G401 (cell line): ENCODE data around the gene NOX4. TPM values are rescaled to one million over a fixed set of nuclear protein-coding genes. Genes with fewer than 3 reads are reported as not detected.
"Not testable (repeated sequence)": the region's sequence is repeated elsewhere in the genome, so short reads cannot be mapped to it uniquely, and the experiment has no call there.

Experiments used
- DNase-seq: peaks from one replicate; pipeline ENCODE4 v3.0.0-alpha.2; 2015; ENCODE audit warnings: low spot score
- in situ Hi-C: cut with HindIII; loops from 2 replicates; pipeline ENCODE4 v1.10.0; 2016; ENCODE audit warnings: low sequenced_read_pairs, mixed read lengths
- total RNA-seq: library from RNA; depleted of rRNA; stranded (reverse); fragments of >200 nt; shearing (Covaris generic); gene quantifications from 2 replicates; pipeline ENCODE4 v1.2.3, GENCODE V29; 2014

The NOX4 gene
- total RNA-seq, 1 experiment from 2014 or later = not detected

- in situ Hi-C loops = no loop called here
- no peak for DNase-seq
Observed at GRCh38 chr11:89477175-89477574, 14.0 kb downstream of the NOX4 start.

- in situ Hi-C loops = no loop called here
- no peak for DNase-seq
Observed at GRCh38 chr11:89463266-89463780, 27.9 kb downstream of the NOX4 start.

GRCh38 chr11:89458716-89459115 is 32.5 kb downstream of the NOX4 start:
- in situ Hi-C loops = no loop called here
- DNase-seq = no peak

- in situ Hi-C loops = no loop called here
- no peak for DNase-seq
Observed at GRCh38 chr11:89457190-89457589, 34.0 kb downstream of the NOX4 start.

GRCh38 chr11:89456681-89457080 is 34.5 kb downstream of the NOX4 start:
- DNase-seq = no peak
- in situ Hi-C loops = no loop called here

GRCh38 chr11:89452780-89453179 is 38.4 kb downstream of the NOX4 start:
- no peak for DNase-seq
- in situ Hi-C loops = no loop called here

GRCh38 chr11:89447845-89448244 is 43.3 kb downstream of the NOX4 start:
- DNase-seq = no peak
- in situ Hi-C loops = no loop called here

GRCh38 chr11:89443361-89444322 is 47.5 kb downstream of the NOX4 start:
- DNase-seq = no peak
- in situ Hi-C loops = no loop called here

- DNase-seq = no peak
- in situ Hi-C loops = no loop called here
Observed at GRCh38 chr11:89442801-89443200, 48.4 kb downstream of the NOX4 start.

- DNase-seq = no peak
- in situ Hi-C loops = no loop called here
Observed at GRCh38 chr11:89441606-89442005, 49.6 kb downstream of the NOX4 start.

- no peak for DNase-seq
- in situ Hi-C loops = no loop called here
Observed at GRCh38 chr11:89437317-89437716, 53.9 kb downstream of the NOX4 start.

GRCh38 chr11:89436071-89436470 is 55.1 kb downstream of the NOX4 start:
- in situ Hi-C loops = no loop called here
- no peak for DNase-seq

- in situ Hi-C loops = no loop called here
- no peak for DNase-seq
Observed at GRCh38 chr11:89433278-89433677, 57.9 kb downstream of the NOX4 start.

GRCh38 chr11:89432182-89432581 is 59.0 kb downstream of the NOX4 start:
- DNase-seq = not testable (repeated sequence)

GRCh38 chr11:89426501-89426900 is 64.7 kb downstream of the NOX4 start:
- DNase-seq, in situ Hi-C loops: not testable (repeated sequence)

More at GRCh38 chr11:89432182-89432581, 59.0 kb downstream of the NOX4 start:
- in situ Hi-C loops = not testable (repeated sequence)

GRCh38 chr11:89421718-89422117 is 69.5 kb downstream of the NOX4 start:
- in situ Hi-C loops = no loop called here
- no peak for DNase-seq

- in situ Hi-C loops = no loop called here
- no peak for DNase-seq
Observed at GRCh38 chr11:89420981-89421380, 70.2 kb downstream of the NOX4 start.

- DNase-seq = no peak
- in situ Hi-C loops = no loop called here
Observed at GRCh38 chr11:89416961-89417360, 74.2 kb downstream of the NOX4 start.

- in situ Hi-C loops, DNase-seq: not testable (repeated sequence)
Observed at GRCh38 chr11:89411112-89411511, 80.1 kb downstream of the NOX4 start.

- DNase-seq, in situ Hi-C loops: not testable (repeated sequence)
Observed at GRCh38 chr11:89410666-89411065, 80.5 kb downstream of the NOX4 start.

GRCh38 chr11:89408441-89408840 is 82.7 kb downstream of the NOX4 start:
- in situ Hi-C loops, DNase-seq: not testable (repeated sequence)
